Stimulated activated CD8-positive, alpha-beta memory T cell treated with anti-CD3 and anti-CD28 coated beads, Interleukin-15, amount 100 ng/mL, for 4 hours (primary cell): Measurements from ENCODE around the gene ROR2.
A peak's percentile ranks its signal among the peaks of the same experiment; 100 is the strongest.
"Not testable (repeated sequence)": the region's sequence is repeated elsewhere in the genome, so short reads cannot be mapped to it uniquely, and the experiment has no call there.

Experiments
- DNase-seq, 2 donors: peaks; one replicate each; pipeline ENCODE4 v3.0.0-alpha.2; 2020; ENCODE audit warnings: low read depth in 2 of 2

ROR2 gene

DNA sequence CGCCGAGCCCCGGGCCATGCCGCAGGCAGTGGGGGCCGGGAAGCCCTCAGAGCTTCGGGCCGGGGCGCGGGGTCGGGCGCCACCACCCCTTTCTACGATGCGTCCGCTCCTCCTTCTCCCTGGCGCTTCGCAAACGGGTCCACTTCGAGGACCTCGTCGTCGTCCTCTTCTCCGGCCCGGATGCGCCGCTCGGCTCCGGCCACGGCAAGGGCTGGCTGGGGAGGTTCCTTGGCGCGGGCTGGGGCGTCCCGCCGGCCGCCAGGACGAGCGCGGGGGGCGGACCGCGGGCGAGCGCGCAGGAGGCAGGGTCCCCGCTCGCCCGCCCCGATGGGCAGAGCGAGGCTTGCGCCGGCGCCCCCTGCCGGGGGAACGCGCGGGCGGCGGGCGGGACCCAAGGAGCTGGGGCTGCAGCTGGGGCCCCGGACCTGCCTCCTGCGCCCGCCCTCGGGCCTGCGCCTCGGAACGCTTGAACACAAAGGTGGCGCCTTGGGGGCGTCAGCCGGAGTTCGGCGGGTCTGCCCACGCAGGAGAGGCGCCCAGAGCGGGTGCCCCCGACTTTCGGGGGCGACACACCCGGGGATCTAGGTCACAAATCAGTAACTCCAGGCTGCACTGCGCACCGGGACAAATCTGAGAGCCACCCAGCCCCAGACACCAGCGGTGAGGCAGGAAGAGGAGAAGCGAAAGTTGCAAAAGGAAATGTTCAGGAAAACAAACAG, at the start of gene ROR2:
Gene ROR2 (minus strand): TSS at position 283 of the 719 bp plus-strand sequence.
- peak in 1 of 2 donors; percentile 17 for DNase-seq

DNA sequence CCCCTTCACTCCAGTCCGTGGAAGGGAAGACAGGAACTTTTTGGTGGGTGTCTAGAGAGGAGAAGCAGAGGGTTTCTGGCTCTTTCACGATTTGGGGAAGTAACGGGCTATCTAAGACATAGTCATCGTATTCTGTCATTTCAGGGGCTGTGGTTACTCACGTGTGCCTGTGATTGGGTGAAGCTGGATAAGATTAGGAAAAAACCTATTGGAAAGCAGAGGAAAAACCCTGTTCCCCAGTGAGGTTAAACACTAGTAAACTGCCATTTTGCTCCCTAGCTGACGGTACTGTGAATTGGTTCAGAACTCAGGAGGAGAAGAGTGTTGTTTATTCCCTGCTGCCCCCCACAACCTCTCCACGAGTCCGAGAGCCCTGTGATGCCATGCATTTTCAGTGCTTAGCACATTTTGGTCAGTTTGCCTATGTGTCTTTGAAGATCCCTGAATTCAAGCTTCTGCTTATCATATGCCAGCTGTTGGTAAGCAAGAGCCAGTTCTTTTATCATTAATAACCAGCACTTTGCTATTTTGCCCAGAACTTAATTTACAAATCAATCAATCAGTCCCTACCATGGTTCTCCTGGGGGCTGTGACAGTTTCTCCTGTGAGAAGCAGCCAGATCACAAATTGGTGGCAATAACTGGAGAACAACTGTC, 45.1 kb upstream of the ROR2 start:
- DNase-seq: no peak

DNA sequence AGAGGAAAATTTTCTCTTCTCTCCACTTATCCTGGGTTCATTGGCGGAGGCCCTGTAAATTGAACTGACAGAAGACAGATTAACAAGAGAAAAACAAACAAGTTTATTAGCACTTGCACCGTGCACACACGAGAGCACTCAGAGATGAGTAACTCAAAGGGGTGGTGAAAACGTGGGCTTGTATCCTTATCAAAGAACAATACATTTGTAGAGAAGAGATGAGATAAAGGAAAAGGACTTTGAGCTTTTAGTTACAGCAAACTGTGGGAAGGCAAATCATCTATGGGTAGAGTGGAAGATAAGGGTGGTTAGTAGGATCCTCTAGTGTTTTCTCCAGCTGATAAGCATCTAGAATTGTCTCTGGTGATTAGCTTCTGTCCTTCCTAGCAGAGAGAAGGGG, 44.4 kb upstream of the ROR2 start:
- no peak for DNase-seq

DNA sequence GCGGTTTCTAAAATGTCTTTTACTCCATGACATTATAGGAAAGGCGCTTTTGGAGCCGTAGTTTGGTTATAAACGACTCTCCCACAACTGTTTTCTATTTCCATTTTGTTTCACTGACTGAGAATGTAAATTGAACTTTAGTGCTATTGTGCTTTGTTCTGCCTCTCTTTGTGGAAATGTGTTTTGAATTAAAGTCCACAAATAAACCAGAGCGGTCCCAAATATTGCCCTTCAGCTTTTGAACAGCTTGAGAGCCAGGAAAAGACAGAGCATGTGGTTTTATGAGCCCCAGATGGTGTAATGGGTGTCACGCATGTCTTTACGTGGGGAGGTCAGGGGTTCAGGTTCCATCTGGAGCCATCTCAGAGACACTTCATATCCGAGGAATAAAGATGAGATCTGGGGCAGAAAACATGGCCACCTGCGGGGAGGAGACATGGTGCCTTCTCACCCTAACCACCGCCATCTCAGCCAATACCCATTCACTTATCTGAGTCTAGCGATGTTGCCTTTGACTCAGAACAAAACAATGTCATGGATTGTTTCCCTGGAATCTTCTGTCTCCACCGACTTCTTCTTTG, 42.5 kb upstream of the ROR2 start:
- no peak for DNase-seq

DNA sequence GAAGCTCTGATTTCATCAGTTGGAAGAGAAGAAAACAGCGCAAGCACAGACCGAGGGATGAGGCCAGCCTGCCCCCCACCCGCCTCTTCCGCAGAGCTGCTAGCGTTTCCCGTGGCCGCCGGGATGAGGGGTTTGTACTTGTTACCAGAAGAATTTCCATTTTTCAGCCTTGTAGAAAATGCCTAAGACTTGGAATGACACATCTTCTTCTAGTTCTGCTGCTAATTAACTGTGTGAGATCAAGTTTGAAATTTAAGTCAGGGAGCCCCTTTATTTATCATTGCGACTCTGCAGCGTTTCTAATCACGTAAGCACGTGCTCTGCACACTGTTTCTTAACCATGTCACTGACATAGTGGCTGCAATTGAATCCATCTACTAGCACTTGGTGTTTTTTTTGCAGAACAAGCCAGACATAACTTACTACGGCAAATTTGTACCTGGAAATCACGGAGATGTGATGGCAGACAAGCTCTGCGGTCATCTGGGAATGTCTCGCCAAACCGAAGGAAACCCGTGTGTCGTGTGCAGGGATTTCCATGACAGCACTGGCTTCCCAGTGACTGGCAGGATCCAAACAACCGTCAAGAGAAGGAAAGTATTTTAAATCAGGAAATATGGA, 41.8 kb upstream of the ROR2 start:
- DNase-seq: no peak

DNA sequence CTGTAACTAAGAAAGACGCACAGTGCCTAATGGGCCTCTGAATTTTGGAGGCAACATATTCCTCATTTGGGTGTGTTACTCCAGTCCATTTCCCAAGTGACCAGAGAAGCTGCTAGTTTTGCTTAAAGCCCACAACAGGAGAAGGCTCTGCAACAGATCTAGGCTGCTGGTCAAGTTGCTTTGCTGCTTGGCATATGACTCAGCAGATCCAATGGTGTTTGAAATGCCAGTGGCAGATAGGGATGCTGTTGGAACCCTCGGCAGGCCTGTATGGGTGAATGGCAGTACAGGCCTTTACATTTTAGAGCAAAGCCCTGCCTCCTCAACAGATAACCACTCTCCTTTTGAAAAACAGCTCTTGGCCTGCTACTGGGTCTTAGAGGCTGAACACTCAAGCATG, 36.2 kb upstream of the ROR2 start:
- DNase-seq: no peak

DNA sequence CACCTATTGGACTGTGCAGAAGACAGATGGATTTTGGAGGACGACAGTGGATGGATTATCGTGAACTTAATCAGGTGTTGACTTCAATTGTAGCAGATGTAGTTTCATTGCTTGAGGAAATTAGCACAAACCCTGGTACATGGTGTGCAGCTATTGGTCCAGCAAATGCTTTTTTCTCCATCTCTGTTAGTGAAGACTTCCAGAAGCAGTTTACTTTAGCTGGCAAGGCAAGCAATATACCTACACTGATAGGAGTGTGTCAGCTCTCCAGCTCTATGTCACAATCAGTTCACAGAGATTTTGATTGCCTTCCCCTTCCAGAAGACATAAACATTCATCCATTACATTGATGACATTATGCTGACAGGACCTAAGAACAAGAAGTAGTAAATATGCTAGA, 35.7 kb upstream of the ROR2 start:
- no peak for DNase-seq

DNA sequence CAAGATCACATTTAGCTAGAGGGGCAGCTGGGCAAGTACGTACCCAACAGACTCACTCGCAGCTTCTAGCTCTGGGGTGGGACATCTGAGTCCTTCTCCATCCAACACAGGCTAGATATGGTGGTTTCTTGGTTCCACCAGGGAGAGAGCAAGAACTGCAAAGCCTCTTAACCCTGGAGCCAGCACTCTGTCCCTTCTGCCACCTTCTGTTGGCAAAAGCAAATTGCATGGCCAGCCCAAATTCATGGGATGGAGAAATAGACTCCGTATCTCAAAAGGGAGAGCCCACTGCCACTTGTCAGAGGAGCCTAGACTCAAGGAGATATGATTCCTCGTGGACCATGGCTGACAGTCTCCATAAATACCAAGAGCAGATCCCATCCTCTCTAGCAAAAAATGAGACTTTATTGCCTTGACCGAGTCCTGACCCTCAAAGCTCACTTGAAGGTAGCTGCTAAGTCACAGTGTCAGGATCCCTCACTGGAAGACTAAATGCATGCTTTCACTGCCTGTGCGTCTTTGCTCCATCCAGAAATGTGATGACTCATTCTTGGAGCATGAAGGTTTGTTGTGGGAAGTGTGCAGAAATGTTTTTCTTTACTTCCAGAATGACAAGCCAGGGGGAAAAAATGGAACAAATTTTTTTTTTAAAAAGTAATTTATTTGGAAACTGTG, 28.8 kb upstream of the ROR2 start:
- DNase-seq: no peak

DNA sequence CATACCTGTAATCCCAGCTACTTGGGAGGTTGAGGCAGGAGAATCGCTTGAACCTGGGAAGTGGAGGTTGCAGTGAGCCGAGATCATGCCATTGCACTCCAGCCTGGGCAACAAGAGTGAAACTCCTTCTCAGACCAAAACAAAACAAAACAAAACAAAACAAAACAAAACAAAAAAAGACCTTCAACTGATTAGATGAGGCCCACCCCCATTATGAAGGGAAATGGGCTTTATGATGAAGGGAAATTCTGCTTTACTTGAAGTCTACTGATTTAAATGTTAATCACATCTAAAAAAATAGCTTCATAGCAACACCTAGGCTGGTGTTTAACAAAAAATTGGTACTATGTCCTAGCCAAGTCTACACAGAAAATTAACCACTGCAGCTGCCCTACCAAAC, 25.2 kb upstream of the ROR2 start:
- not testable (repeated sequence) for DNase-seq

DNA sequence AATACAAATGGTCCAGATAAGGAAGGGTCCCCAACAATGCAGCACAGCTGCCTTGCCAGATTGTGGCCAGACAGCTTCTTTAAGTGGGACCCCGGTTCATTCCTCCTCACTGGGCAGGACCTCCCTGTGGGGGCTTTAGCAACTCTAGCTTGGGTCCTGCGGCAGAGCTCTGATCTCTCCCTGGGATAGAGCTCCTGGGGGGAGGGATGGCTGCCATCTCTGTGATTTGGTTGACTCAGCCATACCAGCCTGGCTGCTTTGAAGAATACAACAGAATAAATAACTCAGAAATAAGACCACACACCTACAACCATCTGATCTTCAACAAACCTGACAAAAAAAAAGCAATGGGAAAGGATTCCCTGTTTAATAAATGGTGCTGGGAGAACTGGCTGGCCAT, 22.7 kb upstream of the ROR2 start:
- DNase-seq: no peak

DNA sequence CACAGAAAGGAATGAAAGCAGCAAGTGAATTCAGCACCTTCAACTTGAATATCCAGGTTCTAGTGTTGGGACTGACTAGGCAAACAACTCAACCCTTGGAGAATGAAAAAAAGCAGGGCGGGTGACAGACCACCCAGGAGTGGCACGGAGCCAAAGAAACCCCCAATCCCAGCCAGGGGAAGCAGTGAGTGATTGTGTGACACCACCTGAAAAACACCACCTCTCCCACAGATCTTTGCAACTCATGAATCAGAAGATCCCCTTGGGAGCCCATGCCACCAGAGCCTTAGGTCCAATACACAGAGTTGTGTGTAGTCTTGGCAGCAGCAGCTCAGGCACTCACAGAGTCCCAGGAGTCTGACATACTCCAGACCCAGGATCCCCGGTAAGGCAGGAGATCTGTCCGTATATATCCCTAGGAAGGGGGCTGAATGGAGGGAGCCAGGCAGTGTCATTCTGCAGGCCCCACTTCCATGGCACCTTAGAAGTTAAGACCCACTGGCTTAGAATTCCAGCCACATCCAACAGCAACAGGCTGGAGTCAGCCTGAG, 22.1 kb upstream of the ROR2 start:
- no peak for DNase-seq

DNA sequence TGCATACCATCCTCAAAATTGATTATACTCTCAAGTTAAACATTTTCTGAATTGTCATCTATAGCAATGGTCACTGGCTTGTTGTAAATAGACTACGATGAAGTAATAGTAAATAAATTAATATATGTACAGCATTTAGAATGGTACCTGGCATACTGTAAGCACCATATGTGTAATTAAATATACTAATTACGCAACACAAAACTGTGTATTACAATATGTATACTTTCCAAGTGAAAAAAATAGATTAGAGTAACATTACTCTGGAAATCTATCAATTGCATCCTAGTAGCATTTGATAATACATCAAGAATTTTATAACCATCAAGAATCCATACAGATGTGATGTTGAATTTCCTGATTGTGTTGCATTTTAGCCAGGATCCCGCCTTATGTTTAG, 17.2 kb upstream of the ROR2 start:
- DNase-seq: no peak

DNA sequence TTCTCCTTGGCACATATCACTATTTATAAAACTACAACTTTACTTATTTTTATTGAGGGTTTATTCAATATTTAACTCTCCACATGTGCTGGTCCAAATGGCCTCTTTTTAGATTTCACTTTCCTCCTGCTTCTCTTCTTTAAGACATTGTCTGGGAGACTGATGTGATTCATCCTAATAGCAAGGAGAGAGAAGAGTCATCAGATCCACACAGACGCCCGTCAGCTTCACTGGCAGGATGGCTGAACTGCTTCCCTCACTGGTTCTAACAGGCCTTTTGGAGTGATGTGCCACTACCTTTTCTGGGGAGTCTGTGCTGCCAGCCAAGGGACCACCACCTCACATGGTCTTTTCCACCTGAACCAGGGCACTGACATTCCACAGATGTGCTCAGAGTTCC, 16.5 kb upstream of the ROR2 start:
- no peak for DNase-seq

DNA sequence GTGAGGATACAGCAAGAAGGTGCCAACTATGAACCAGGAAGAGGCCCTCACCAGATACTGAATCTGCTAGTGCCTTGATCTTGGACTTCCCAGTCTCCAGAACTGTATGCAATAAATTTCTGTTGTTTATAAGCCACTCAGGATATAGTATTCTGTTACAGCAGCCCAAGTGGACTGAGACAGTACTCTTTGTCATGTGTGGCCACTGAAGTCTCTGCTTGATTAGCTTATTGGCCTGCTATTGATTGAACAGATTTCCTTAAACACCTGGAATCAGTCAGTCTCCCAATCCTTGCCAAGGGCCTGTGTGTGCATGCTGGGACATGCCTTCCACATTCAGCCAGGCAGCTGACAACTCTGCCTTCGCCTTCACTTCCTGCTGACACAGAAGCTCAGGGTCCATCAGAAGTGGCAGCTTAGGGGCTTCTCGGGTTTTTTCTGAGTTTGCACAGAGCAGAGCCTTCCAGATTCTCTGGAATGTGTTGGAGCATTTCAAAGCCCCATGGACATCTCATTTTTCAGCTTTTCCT, 13.7 kb upstream of the ROR2 start:
- DNase-seq: no peak

DNA sequence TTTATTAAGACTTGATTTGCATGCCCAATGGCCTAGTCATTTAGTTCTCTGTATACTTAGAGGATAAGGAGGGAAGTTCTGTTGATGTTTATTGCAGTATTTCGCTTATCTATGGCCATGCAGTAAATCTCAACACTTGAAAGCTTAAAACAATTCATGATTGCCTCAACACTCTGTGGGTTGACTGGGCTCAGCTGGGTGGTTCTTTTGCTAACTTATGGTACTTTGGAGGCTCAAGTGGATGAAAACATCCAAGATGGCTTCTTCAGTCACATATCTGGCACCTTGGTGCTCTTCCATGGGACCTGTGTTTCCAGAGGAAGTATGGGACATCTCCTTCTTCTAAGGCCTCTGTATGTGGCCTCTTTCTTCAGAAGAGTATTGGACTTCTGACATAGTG, 10.3 kb upstream of the ROR2 start:
- no peak for DNase-seq

DNA sequence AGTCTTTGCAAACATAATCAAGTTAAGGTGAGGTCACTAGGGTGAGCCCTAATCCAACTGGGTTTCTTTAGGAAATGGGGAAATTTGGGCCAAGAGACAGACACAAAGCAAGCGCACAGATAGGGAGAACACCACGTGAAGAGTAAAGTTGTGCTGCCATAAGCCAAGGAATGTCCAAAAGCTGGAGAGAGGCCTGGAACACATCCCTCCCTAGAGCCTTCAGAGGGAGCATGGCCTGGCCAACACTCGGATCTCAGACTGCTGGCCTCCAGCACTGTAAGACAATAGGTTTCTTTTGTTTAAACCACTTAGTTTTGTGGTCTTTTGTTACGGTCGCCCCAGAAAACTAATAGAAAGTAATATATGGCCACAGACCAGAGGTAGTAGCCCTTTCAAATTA, 8.1 kb upstream of the ROR2 start:
- no peak for DNase-seq

DNA sequence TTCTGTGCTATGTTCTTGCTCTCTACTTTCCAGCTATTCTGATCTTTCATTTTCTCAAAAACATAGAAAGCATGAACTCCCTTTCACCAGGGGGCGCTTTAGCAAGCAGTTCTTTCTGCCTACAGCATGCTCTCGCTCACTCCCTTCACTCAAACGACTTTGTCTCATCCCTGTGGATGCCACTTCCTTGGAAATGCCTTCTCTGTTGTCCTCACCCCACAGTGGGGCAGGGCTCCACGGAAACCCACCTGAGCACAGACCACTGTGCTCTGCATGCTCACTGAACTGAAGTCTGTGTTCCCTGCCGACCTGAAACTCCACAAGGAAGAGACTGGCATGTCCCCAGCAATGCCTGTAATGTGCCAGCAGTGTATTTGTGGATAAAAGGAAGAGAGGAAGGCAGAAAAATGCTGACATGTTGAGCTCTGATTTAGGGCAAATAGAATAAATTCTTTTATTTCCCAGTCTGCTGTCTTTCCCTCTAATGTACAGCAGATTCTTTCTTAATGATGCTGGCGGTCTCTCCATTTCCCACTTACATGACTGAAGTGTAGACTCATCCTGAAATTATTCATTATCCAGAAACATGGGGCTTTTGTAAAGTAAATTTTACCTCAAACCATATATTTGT, 4.9 kb upstream of the ROR2 start:
- DNase-seq: no peak

DNA sequence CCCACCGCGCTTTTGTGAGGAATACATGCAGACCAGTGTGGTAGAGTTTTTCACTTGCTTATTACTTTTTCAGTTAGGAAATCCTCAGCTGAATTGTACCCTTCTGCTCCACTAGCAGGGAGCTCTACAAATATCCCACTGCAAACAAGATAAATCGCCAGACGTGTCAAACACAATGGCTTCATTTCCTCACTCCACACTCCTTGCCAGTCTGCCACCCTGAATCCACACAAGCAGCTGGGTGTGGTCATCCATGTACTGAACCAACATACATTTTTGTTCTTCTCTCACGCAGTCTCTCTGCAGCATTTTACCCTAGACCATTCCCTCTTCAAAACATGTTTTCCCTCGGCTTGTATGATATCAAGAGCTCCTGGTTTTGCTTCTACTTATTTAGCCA, 3.7 kb upstream of the ROR2 start:
- DNase-seq: no peak

DNA sequence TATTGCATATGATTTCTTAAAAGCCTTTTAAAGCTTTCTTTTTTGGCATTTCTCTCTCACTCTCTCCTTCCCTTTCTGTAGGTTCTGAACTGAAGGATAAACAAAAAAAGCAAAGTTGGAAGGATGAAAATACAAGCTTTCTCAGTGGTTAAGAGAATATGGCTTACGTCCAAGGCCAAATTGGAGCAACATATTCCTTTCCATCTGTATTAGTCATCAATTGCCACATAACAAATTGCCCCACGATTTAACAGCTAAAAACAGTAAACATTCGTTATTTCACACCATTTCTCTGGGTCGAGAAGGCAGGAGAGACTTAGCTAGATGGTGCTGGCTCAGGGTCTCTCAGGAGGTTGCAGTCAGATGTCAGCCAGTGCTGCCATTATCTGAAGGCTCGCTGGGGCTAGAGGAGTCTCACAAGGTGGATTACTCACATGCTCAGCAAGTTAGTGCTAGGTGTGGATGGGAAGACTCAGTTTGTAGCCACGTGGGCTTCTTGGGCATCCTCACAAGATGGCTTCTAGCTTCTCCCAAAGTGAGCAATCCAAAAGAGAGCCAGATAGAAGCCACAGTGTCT, 2.0 kb upstream of the ROR2 start:
- DNase-seq: no peak

DNA sequence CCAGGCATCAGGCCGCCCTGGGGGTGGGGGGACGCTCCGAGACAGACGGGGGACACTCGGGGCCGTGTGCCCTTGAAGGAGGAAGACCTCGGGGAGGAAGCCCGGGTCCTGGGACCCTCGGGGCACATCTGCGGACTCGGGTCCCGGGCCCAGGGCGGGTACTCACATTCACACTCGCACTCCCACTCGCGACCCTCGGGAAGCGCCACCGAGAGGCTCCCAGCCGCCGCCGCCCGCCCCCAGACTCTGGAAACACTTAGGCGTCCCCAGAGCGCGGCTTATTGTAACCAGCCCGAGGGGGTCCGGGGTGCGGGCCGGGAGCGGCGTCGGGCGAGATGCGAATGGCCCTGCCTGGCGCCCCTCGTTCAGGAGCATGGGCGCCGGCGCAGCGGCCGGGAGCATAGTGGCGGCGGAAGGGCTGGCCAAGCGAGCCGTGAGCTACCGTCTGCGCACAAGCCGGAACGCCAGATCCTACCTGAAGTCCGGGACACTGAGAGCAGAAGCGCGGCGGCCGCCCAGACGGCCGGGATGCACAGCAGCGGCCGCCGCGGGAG, 559 bp downstream of the ROR2 start:
- no peak for DNase-seq
